ENCODE data around the gene OMD. TPM values are rescaled to one million over a fixed set of nuclear protein-coding genes. Genes with fewer than 3 reads are reported as not detected.

Gene OMD
- polyA plus RNA-seq, 1 of the 3 experiments (the other 2 are of a cell fraction), result not detected

- H4K20me1 ChIP-seq (ENCODE audit: insufficient read depth), result no peaks in the 10 kb centered on the region
- H3K9me2 ChIP-seq, result no peaks in the 10 kb centered on the region
- H3F3A ChIP-seq (replicated peaks; ENCODE audit: insufficient read depth), result peaks cover 29% of the 10 kb centered on the region
- ChIA-PET POLR2A (no interaction called here), CTCF (no interaction called here)
- H3K4me1 ChIP-seq (ENCODE audit: control insufficient read depth in 1 of 2, insufficient read depth in 2 of 2, low read depth in 1 of 2, low read length in 1 of 2), result peaks cover 5 to 31% of the 10 kb centered on the region in 2 experiments; a peak in 3 of 4 replicates
- H3K27me3 ChIP-seq (ENCODE audit: insufficient read depth), result no peaks in the 10 kb centered on the region
- no peak for DNase-seq
- no peak overlapping the region for H3K4me3 ChIP-seq (ENCODE audit: low read depth in 2 of 2, low read length in 1 of 2)
- no peaks in the 10 kb centered on the region for H3K36me3 ChIP-seq (replicated peaks in 1 of 2; ENCODE audit: control insufficient read depth in 1 of 2, insufficient read depth in 2 of 2, low read length in 1 of 2)
- peaks cover 3% of the 10 kb centered on the region; the same call in 1 of the 2 replicates for H3K9me3 ChIP-seq
- H3K4me2 ChIP-seq, result no peak overlapping the region
- no peak overlapping the region for H3K27ac ChIP-seq (ENCODE audit: low read depth in 2 of 2, low read length in 1 of 2)
- WGBS (ENCODE audit: low lambda C conversion rate), result 94% methylated on average over 2 of the region's 2 CpGs
- H2AFZ ChIP-seq (ENCODE audit: low read depth), result no peak overlapping the region
- TF ChIP-seq MEF2A (IDR thresholded peaks at IDR 0.05; ENCODE audit: borderline replicate concordance, low read depth) (no peak), MAX (IDR thresholded peaks at IDR 0.05; ENCODE audit: low read depth) (no peak), TAF1 (IDR thresholded peaks at IDR 0.05; ENCODE audit: borderline replicate concordance, low read depth, low read length) (no peak), FOSL2 (IDR thresholded peaks at IDR 0.05; ENCODE audit: borderline replicate concordance, low read depth) (no peak), REST (IDR thresholded peaks at IDR 0.05; ENCODE audit: low read depth, low read length) (no peak), RXRA (IDR thresholded peaks at IDR 0.05; ENCODE audit: borderline replicate concordance, low read depth) (no peak), CTCF (IDR thresholded peaks at IDR 0.05) (no peak), FOXM1 (IDR thresholded peaks at IDR 0.05; ENCODE audit: low read depth) (no peak), EZH2phosphoT487 (IDR thresholded peaks at IDR 0.05; ENCODE audit: borderline replicate concordance, low read depth) (no peak)
- H3K79me2 ChIP-seq (ENCODE audit: insufficient read depth), result no peaks in the 10 kb centered on the region
- H3K9ac ChIP-seq, result no peak overlapping the region
Measured at GRCh38 chr9:92380603-92381002, 43.7 kb downstream of the OMD start.

- no peaks in the 10 kb centered on the region for H3K36me3 ChIP-seq (replicated peaks in 1 of 2; ENCODE audit: control insufficient read depth in 1 of 2, insufficient read depth in 2 of 2, low read length in 1 of 2)
- no peaks in the 10 kb centered on the region for H3K27me3 ChIP-seq (ENCODE audit: insufficient read depth)
- ChIA-PET POLR2A (no interaction called here), CTCF (no interaction called here)
- WGBS (ENCODE audit: low lambda C conversion rate), result 53% methylated on average over 7 of the region's 7 CpGs
- H3K4me3 ChIP-seq (ENCODE audit: low read depth in 2 of 2, low read length in 1 of 2), result no peak overlapping the region
- peaks cover 17% of the 10 kb centered on the region for H3F3A ChIP-seq (replicated peaks; ENCODE audit: insufficient read depth)
- no peak for DNase-seq
- H3K79me2 ChIP-seq (ENCODE audit: insufficient read depth), result no peaks in the 10 kb centered on the region
- peaks cover 9% of the 10 kb centered on the region; the same call in 1 of the 2 replicates for H3K9me3 ChIP-seq
- H3K4me2 ChIP-seq, result 0 out of 2 replicates have a peak overlapping the region, but pooled peaks have one; percentile 1
- no peak overlapping the region for H3K9ac ChIP-seq
- H3K4me1 ChIP-seq (ENCODE audit: control insufficient read depth in 1 of 2, insufficient read depth in 2 of 2, low read depth in 1 of 2, low read length in 1 of 2), result peaks cover 2 to 22% of the 10 kb centered on the region in 2 experiments; a peak in 3 of 4 replicates
- H2AFZ ChIP-seq (ENCODE audit: low read depth), result peak overlapping the region; percentile 54; the same call in 1 of the 2 replicates
- H3K27ac ChIP-seq (ENCODE audit: low read depth in 2 of 2, low read length in 1 of 2), result peak overlapping the region; percentile 45 to 50
- TF ChIP-seq TAF1 (IDR thresholded peaks at IDR 0.05; ENCODE audit: borderline replicate concordance, low read depth, low read length) (no peak), IRF3 (IDR thresholded peaks at IDR 0.05; ENCODE audit: low read depth, low read length) (no peak), TEAD4 (IDR thresholded peaks at IDR 0.05; ENCODE audit: borderline replicate concordance, insufficient read depth) (no peak), CTCF (IDR thresholded peaks at IDR 0.05) (no peak), SMC3 (IDR thresholded peaks at IDR 0.05; ENCODE audit: low read depth, low read length) (no peak)
- H3K9me2 ChIP-seq, result no peaks in the 10 kb centered on the region
- H4K20me1 ChIP-seq (ENCODE audit: insufficient read depth), result no peaks in the 10 kb centered on the region
Measured at GRCh38 chr9:92378865-92379560, 45.3 kb downstream of the OMD start.

Measured in SK-N-SH (cell line).